Natural killer cell (primary cell): Measurements from ENCODE around the gene WSCD2. TPM values are rescaled to one million over a fixed set of nuclear protein-coding genes. Genes with fewer than 3 reads are reported as not detected.
A peak's percentile ranks its signal among the peaks of the same experiment; 100 is the strongest.

Experiments used
- ATAC-seq, 3 donors: fragments of 150-1000 bp in 2 of 3; fragments of 200-7000 bp in 1 of 3; cut with Tn5 transposase; 1 replicate in 1 of 3; 2 replicates in 2 of 3; pipeline ENCODE4 v1.10.0; 2021; ENCODE audit warnings: mild to moderate bottlenecking in 2 of 3, moderate library complexity in 2 of 3
- DNase-seq, 2 donors: peaks; one replicate each; pipeline versions ENCODE4 v3.0.0 to v3.0.0-alpha.2; 2013 to 2021; ENCODE audit warnings: mixed read lengths in 1 of 2
- H3K27ac ChIP-seq: one replicate; pipeline ENCODE4 v1.5.1; 2013; ENCODE audit warnings: mild to moderate bottlenecking, low read length
- H3K27me3 ChIP-seq: one replicate; pipeline ENCODE4 v1.6.1; 2013; ENCODE audit warnings: low read length; ENCODE audit not compliant: control insufficient read depth, insufficient read depth
- H3K36me3 ChIP-seq: one replicate; pipeline ENCODE4 v1.6.1; 2013; ENCODE audit warnings: low read length; ENCODE audit not compliant: control insufficient read depth, insufficient read depth
- H3K4me1 ChIP-seq: one replicate; pipeline ENCODE4 v1.6.1; 2013; ENCODE audit warnings: low read length; ENCODE audit not compliant: control insufficient read depth, insufficient read depth
- H3K4me3 ChIP-seq: one replicate; pipeline ENCODE4 v1.5.1; 2013; ENCODE audit warnings: low read length
- H3K9me3 ChIP-seq: one replicate; pipeline ENCODE4 v1.6.1; 2013; ENCODE audit warnings: low read length; ENCODE audit not compliant: control insufficient read depth, insufficient read depth
- H3K27ac Mint-ChIP-seq, 2 donors: one replicate each; pipeline ENCODE4 v1.8.0; 2022; ENCODE audit warnings: mild to moderate bottlenecking in 2 of 2, mixed read lengths in 2 of 2, moderate library complexity in 1 of 2
- H3K27me3 Mint-ChIP-seq, 2 donors: one replicate each; pipeline ENCODE4 v1.8.0; 2022; ENCODE audit warnings: low read depth in 2 of 2, mixed read lengths in 2 of 2
- H3K36me3 Mint-ChIP-seq: one replicate; pipeline ENCODE4 v1.8.0; 2022; ENCODE audit warnings: mixed read lengths
- H3K4me1 Mint-ChIP-seq, 2 donors: one replicate each; pipeline ENCODE4 v1.8.0; 2022; ENCODE audit warnings: mixed read lengths in 2 of 2
- H3K4me3 Mint-ChIP-seq: one replicate; pipeline ENCODE4 v1.8.0; 2022; ENCODE audit warnings: mild to moderate bottlenecking, moderate library complexity, mixed read lengths
- H3K9me3 Mint-ChIP-seq, 2 donors: one replicate each; pipeline ENCODE4 v1.8.0; 2022; ENCODE audit warnings: mixed read lengths in 2 of 2
- CTCF ChIP-seq: fragments of 200-600 bp; IDR thresholded peaks from one replicate; pipeline ENCODE4 v1.8.0; 2022; ENCODE audit warnings: antibody characterized with exemption
- WGBS: methylation state at CpG from one replicate; pipeline ENCODE4 v1.1.7; 2013; ENCODE audit warnings: missing lambda C conversion rate; ENCODE audit not compliant: insufficient coverage; 5-methylcytosine and 5-hydroxymethylcytosine counted together
- intact Hi-C: fragments of 100-400 bp; cut with micrococcal nuclease; formaldehyde crosslinking; loops from one replicate; pipeline ENCODE4 v1.14.2; 2022
- total RNA-seq, 4 donors: library from RNA; stranded (reverse); fragments of 120-200 nt in 1 of 4; gene quantifications; one replicate each; pipeline versions ENCODE4 v1.2.3 to v1.2.4, GENCODE V29; 2013 to 2022

WSCD2 gene
- total RNA-seq, 3 donors from 2014 or later (not counting 1 experiment from before 2014, with no cell fraction given), result 0.32 to 0.78 TPM; not detected in 1

DNA sequence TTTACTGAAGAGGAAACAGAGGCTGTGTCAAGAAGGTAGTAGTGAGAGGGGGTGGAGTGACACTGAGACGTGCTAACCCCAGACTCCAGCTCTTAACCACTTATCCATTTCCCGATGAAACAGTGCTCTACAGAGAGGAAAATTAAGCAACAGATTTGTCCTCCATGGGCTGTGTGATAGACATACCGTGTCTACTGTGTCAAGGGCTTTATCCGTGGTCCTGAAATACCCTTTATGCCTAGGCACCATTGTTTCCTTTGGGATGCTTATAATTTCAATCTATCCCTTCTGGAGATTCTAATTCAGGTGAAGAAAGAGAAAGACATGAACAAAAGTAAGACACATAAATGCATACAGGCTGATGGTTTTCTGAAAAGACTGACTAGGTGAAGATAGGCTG lies 138.4 kb downstream of the WSCD2 start:
- Mint-ChIP-seq H3K4me1 (peaks cover 26 to 29% of the 10 kb centered on the region in 2 donors), H3K36me3 (no peaks in the 10 kb centered on the region), H3K4me3 (no peak overlapping the region), H3K27ac (peak overlapping the region in 1 of 2 donors; percentile 51), H3K27me3 (peaks cover 0 to 2% of the 10 kb centered on the region in 2 donors), H3K9me3 (peaks cover 0 to 2% of the 10 kb centered on the region in 2 donors)
- Histone ChIP-seq H3K4me3 (no peak overlapping the region), H3K27me3 (no peaks in the 10 kb centered on the region), H3K9me3 (no peaks in the 10 kb centered on the region), H3K4me1 (peaks cover 6% of the 10 kb centered on the region), H3K36me3 (no peaks in the 10 kb centered on the region), H3K27ac (no peak overlapping the region)
- no peak for TF ChIP-seq CTCF
- WGBS, result 79% methylated on average over 4 of the region's 4 CpGs
- intact Hi-C loops, result no loop called here
- peak in 1 of 3 donors; percentile 33 for ATAC-seq
- DNase-seq, result no peak

DNA sequence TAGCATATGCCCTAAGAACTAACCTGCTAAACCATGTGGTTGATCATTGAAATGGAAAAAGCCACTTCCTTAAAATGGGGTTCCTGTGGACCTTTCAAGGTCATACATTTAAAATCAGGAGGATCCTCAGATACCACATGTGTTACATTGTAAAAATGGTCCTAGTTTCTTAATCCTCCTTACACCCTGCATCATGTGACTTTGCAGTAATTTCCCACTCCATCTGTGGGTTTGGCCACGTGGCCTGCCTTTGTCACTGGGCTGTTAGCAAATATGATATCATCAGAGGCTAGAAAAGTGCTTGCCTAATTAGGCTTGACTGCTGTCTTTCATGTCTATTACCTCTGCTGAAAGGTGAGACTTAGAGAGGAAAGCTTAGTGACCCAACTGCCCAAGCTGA lies 139.3 kb downstream of the WSCD2 start:
- H3K4me3 Mint-ChIP-seq, result no peak overlapping the region
- no peaks in the 10 kb centered on the region for H3K9me3 Mint-ChIP-seq
- no peaks in the 10 kb centered on the region for H3K36me3 Mint-ChIP-seq
- intact Hi-C loops, result no loop called here
- H3K27ac ChIP-seq, result no peak overlapping the region
- peaks cover 0 to 2% of the 10 kb centered on the region in 2 donors for H3K27me3 Mint-ChIP-seq
- ATAC-seq (peak; percentile 52 to 90 (median 78)), DNase-seq (no peak)
- no peaks in the 10 kb centered on the region for H3K27me3 ChIP-seq
- no peaks in the 10 kb centered on the region for H3K9me3 ChIP-seq
- H3K4me3 ChIP-seq, result no peak overlapping the region
- H3K4me1 ChIP-seq, result peaks cover 6% of the 10 kb centered on the region
- H3K27ac Mint-ChIP-seq, result peak overlapping the region in 1 of 2 donors; percentile 51
- H3K4me1 Mint-ChIP-seq, result peaks cover 26 to 29% of the 10 kb centered on the region in 2 donors
- no peak for TF ChIP-seq CTCF
- H3K36me3 ChIP-seq, result no peaks in the 10 kb centered on the region
- WGBS, result 0% methylated on average over 1 of the region's 1 CpG

GRCh38 chr12:108269224-108269623 lies 140.1 kb downstream of the WSCD2 start:
- Histone ChIP-seq H3K4me3 (no peak overlapping the region), H3K9me3 (no peaks in the 10 kb centered on the region), H3K27me3 (no peaks in the 10 kb centered on the region), H3K27ac (no peak overlapping the region), H3K4me1 (peaks cover 6% of the 10 kb centered on the region), H3K36me3 (no peaks in the 10 kb centered on the region)
- DNase-seq (no peak), ATAC-seq (no peak)
- Mint-ChIP-seq H3K27ac (peak overlapping the region in 1 of 2 donors; percentile 39), H3K4me3 (no peak overlapping the region), H3K9me3 (no peaks in the 10 kb centered on the region), H3K27me3 (no peaks in the 10 kb centered on the region), H3K36me3 (no peaks in the 10 kb centered on the region), H3K4me1 (peaks cover 26 to 29% of the 10 kb centered on the region in 2 donors)
- no peak for TF ChIP-seq CTCF
- intact Hi-C loops, result no loop called here
- 79% methylated on average over 1 of the region's 1 CpG for WGBS
